ENCODE results near the gene PLA2G5. TPM values are rescaled to one million over a fixed set of nuclear protein-coding genes. Genes with fewer than 3 reads are reported as not detected.

Gene PLA2G5
- total and polyA plus RNA-seq, 2 donors from 2014 or later = 0.47 to 0.58 TPM

- Histone ChIP-seq H3K27me3 (ENCODE audit: control insufficient read depth, insufficient read depth, low read length) (no peaks in the 10 kb centered on the region), H3K9ac (ENCODE audit: low read length in 3 of 3) (no peak overlapping the region), H3K4me1 (ENCODE audit: control insufficient read depth in 2 of 3, insufficient read depth in 2 of 3, low read depth in 1 of 3, low read length in 3 of 3) (no peaks in the 10 kb centered on the region), H3K27ac (ENCODE audit: low read depth in 2 of 2, low read length in 2 of 2) (no peak overlapping the region), H3K9me3 (ENCODE audit: control insufficient read depth in 2 of 3, insufficient read depth in 1 of 3, low read length in 3 of 3) (no peaks in the 10 kb centered on the region), H3K4me3 (ENCODE audit: low read length in 3 of 3) (no peak overlapping the region), H3K36me3 (ENCODE audit: control insufficient read depth in 2 of 3, insufficient read depth in 3 of 3, low read length in 3 of 3) (no peaks in the 10 kb centered on the region)
- TF ChIP-seq, protein P1, sequence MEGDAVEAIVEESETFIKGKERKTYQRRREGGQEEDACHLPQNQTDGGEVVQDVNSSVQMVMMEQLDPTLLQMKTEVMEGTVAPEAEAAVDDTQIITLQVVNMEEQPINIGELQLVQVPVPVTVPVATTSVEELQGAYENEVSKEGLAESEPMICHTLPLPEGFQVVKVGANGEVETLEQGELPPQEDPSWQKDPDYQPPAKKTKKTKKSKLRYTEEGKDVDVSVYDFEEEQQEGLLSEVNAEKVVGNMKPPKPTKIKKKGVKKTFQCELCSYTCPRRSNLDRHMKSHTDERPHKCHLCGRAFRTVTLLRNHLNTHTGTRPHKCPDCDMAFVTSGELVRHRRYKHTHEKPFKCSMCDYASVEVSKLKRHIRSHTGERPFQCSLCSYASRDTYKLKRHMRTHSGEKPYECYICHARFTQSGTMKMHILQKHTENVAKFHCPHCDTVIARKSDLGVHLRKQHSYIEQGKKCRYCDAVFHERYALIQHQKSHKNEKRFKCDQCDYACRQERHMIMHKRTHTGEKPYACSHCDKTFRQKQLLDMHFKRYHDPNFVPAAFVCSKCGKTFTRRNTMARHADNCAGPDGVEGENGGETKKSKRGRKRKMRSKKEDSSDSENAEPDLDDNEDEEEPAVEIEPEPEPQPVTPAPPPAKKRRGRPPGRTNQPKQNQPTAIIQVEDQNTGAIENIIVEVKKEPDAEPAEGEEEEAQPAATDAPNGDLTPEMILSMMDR (IDR thresholded peaks at IDR 0.05; ENCODE audit: borderline replicate concordance, extremely low read depth, insufficient read depth) = no peak
- no peak for FAIRE-seq
- DNase-seq = no peak
- intact Hi-C loops (cut with DNase I) = no loop called here
These were observed 4.2 kb downstream of the PLA2G5 start for GRCh38 chr1:20074055-20074724.

DNA sequence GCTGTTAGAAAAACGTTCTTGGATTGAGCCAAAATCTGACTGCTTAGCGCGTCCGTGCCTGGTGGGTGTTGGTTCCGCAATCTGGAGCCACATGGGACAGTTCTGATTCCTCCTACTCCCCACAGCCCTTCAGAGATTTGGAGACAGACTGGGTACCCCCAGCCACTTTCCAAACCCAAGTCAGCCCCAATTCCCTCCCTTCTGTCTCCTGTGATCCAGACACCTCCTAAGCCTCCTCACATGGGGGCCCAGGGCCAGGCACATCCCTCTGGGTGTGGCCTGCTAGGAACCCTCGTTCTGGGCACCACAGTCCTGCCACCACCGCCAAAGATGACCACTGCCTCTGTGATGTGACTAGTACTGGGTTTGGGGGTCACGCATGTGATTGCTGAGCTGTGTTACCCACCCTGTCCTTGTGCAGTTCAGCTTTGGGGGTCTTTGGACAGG lies 4.8 kb downstream of the PLA2G5 start:
- FAIRE-seq (no peak), DNase-seq (no peak)
- no peak overlapping the region for H3K4me3 ChIP-seq (ENCODE audit: low read length in 3 of 3)

DNA sequence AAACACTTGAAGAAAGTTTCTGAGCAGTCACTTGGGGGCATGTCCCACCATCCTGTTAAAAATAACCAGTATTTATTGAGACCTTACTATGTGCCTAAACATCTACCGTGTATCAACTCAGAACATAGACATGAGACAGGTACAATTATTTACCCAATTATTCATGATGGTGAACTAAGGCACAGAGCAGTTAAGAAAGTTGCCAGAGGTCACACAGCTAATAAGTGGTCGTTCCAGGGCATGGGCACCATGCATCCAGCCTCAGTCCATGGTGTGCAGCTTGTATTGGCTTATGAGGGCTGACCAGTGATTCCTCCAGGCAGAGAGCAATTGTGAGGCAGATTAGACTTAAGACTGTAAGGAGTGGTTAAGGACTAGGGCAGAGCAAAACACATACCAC lies 5.4 kb downstream of the PLA2G5 start:
- TF ChIP-seq, protein P1 (IDR thresholded peaks at IDR 0.05; ENCODE audit: borderline replicate concordance, extremely low read depth, insufficient read depth) = no peak
- Histone ChIP-seq H3K9ac (ENCODE audit: low read length in 3 of 3) (no peak overlapping the region), H3K27me3 (ENCODE audit: control insufficient read depth, insufficient read depth, low read length) (no peaks in the 10 kb centered on the region), H3K36me3 (ENCODE audit: control insufficient read depth in 2 of 3, insufficient read depth in 3 of 3, low read length in 3 of 3) (no peaks in the 10 kb centered on the region), H3K4me3 (ENCODE audit: low read length in 3 of 3) (no peak overlapping the region), H3K27ac (ENCODE audit: low read depth in 2 of 2, low read length in 2 of 2) (no peak overlapping the region), H3K4me1 (ENCODE audit: control insufficient read depth in 2 of 3, insufficient read depth in 2 of 3, low read depth in 1 of 3, low read length in 3 of 3) (no peaks in the 10 kb centered on the region), H3K9me3 (ENCODE audit: control insufficient read depth in 2 of 3, insufficient read depth in 1 of 3, low read length in 3 of 3) (no peaks in the 10 kb centered on the region)
- no peak for DNase-seq
- no peak for FAIRE-seq
- intact Hi-C loops (cut with DNase I) = no loop called here

More for the DNA sequence above, 4.8 kb downstream of the PLA2G5 start:
- Histone ChIP-seq H3K9me3 (ENCODE audit: control insufficient read depth in 2 of 3, insufficient read depth in 1 of 3, low read length in 3 of 3) (no peaks in the 10 kb centered on the region), H3K9ac (ENCODE audit: low read length in 3 of 3) (no peak overlapping the region), H3K27me3 (ENCODE audit: control insufficient read depth, insufficient read depth, low read length) (no peaks in the 10 kb centered on the region), H3K27ac (ENCODE audit: low read depth in 2 of 2, low read length in 2 of 2) (no peak overlapping the region), H3K36me3 (ENCODE audit: control insufficient read depth in 2 of 3, insufficient read depth in 3 of 3, low read length in 3 of 3) (no peaks in the 10 kb centered on the region), H3K4me1 (ENCODE audit: control insufficient read depth in 2 of 3, insufficient read depth in 2 of 3, low read depth in 1 of 3, low read length in 3 of 3) (no peaks in the 10 kb centered on the region)
- intact Hi-C loops (cut with DNase I) = no loop called here
- TF ChIP-seq, protein P1 (IDR thresholded peaks at IDR 0.05; ENCODE audit: borderline replicate concordance, extremely low read depth, insufficient read depth) = no peak

Measured in kidney (tissue), 14 donors.